ENCODE results near the gene BBOF1. TPM values are rescaled to one million over a fixed set of nuclear protein-coding genes. Genes with fewer than 3 reads are reported as not detected.

BBOF1 gene
- total RNA-seq, 1 donor from 2014 or later = 1.2 TPM

DNA sequence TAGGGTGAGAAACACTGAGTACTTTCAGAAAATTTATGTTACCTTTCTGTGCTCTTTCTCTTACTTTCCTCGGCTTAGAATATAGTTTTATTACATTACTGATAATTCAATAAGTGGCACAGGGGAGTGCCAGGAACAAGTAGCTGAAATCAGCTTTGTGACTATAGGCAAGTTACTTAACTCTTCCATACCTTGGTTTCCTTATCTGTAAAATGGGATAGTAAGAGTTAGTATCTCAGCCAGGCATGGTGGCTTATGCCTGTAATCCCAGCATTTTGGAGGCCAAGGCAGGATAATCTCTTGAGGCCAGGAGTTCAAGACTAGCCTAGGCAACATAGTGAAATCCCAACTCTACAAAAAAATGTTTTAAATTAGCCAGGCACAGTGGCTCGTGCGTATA lies 15.4 kb downstream of the BBOF1 start:
- no peak for DNase-seq (ENCODE audit: low read depth)

DNA sequence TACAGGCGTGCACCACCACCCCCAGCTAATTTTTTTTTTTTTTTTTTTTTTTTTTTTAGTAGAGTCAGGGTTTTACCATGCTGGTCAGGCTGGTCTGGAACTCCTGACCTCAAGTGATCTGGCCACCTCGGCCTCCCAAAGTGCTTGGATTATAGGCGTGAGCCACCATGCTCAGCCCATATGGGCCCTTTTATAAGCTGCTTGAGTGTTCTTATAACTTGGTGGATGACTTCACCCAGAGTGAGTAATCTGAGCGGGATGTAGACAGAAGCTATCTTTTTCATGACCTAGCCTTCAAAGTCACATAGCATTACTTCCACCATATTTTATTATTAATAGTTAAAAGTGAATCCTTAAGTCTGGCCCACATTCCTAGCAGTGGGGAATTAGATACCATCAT lies 16.4 kb downstream of the BBOF1 start:
- H3K4me3 ChIP-seq (ENCODE audit: low read depth, low read length) = no peak overlapping the region
- no peak for TF ChIP-seq CTCF (conservative IDR thresholded peaks at IDR 0.05; ENCODE audit: low read depth, low read length)
- DNase-seq (ENCODE audit: low read depth) = no peak

More for the DNA sequence above, 15.4 kb downstream of the BBOF1 start:
- TF ChIP-seq CTCF (conservative IDR thresholded peaks at IDR 0.05; ENCODE audit: low read depth, low read length) = no peak
- H3K4me3 ChIP-seq (ENCODE audit: low read depth, low read length) = no peak overlapping the region

GRCh38 chr14:74038020-74038859 lies 19.1 kb downstream of the BBOF1 start:
- DNase-seq (ENCODE audit: low read depth) = no peak
- no peak overlapping the region for H3K4me3 ChIP-seq (ENCODE audit: low read depth, low read length)
- peak; percentile 60 for TF ChIP-seq CTCF (conservative IDR thresholded peaks at IDR 0.05; ENCODE audit: low read depth, low read length)

DNA sequence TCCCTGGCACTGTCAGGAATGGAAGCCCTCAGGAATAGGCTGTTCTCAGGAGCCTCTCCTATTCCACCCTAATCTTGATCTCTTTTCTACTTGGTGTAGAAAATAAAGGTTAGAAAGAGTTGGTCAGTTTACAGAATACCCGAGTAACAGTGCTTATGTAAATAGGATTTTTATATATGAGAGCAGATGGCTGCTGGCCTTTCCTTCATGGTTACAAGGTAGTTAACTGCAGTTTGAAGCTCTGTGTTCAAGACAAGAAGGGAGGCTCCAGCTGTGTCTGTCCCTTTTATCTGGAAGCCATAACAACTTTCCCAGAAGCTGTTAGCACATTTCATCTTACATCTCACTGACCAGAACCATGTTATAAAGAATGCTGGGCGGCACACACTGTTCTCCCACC lies 23.1 kb downstream of the BBOF1 start:
- no peak for DNase-seq (ENCODE audit: low read depth)
- H3K4me3 ChIP-seq (ENCODE audit: low read depth, low read length) = no peak overlapping the region
- TF ChIP-seq CTCF (conservative IDR thresholded peaks at IDR 0.05; ENCODE audit: low read depth, low read length) = no peak

- H3K4me3 ChIP-seq (ENCODE audit: low read depth, low read length) = no peak overlapping the region
- DNase-seq (ENCODE audit: low read depth) = no peak
- TF ChIP-seq CTCF (conservative IDR thresholded peaks at IDR 0.05; ENCODE audit: low read depth, low read length) = no peak
Measured at GRCh38 chr14:74045522-74045921, 26.4 kb downstream of the BBOF1 start.

DNA sequence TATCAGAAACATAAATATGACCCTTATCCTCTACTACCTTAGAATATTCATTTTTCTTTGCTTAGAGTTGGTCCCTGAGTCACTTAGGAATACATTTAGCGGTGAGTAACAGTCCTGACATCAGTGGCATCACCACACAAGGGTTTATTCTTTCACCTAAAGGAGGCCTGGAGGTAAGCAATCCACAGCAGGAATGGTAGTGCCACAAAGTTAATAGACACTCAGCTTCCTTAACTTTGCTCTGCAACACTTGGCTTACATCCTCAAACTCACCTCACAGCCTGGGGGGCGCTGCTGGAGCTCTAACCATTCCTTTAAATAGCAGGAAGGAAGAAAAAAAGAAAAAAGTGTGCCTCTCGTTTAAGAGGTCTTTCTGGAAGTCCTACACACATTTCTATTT lies 29.1 kb downstream of the BBOF1 start:
- DNase-seq (ENCODE audit: low read depth) = no peak
- TF ChIP-seq CTCF (conservative IDR thresholded peaks at IDR 0.05; ENCODE audit: low read depth, low read length) = peak; percentile 49
- no peak overlapping the region for H3K4me3 ChIP-seq (ENCODE audit: low read depth, low read length)
